ENCODE data around the gene ITGB6. TPM values are rescaled to one million over a fixed set of nuclear protein-coding genes. Genes with fewer than 3 reads are reported as not detected.
"Not testable (repeated sequence)": the region's sequence is repeated elsewhere in the genome, so short reads cannot be mapped to it uniquely, and the experiment has no call there.

ITGB6 gene
- total and polyA plus RNA-seq, 7 donors: 1.8 to 5.1 (median 2.5) TPM; not detected in 4

- Histone ChIP-seq H3K4me3 (no peak overlapping the region), H3K36me3 (no peaks in the 10 kb centered on the region), H3K4me1 (no peaks in the 10 kb centered on the region), H3K27me3 (no peaks in the 10 kb centered on the region), H3K27ac (no peak overlapping the region), H3K9me3 (no peaks in the 10 kb centered on the region)
- intact Hi-C loops (cut with DNase I): no loop called here
- no peak for DNase-seq
- TF ChIP-seq, protein P1, sequence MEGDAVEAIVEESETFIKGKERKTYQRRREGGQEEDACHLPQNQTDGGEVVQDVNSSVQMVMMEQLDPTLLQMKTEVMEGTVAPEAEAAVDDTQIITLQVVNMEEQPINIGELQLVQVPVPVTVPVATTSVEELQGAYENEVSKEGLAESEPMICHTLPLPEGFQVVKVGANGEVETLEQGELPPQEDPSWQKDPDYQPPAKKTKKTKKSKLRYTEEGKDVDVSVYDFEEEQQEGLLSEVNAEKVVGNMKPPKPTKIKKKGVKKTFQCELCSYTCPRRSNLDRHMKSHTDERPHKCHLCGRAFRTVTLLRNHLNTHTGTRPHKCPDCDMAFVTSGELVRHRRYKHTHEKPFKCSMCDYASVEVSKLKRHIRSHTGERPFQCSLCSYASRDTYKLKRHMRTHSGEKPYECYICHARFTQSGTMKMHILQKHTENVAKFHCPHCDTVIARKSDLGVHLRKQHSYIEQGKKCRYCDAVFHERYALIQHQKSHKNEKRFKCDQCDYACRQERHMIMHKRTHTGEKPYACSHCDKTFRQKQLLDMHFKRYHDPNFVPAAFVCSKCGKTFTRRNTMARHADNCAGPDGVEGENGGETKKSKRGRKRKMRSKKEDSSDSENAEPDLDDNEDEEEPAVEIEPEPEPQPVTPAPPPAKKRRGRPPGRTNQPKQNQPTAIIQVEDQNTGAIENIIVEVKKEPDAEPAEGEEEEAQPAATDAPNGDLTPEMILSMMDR (IDR thresholded peaks at IDR 0.05): no peak
- no peak for TF ChIP-seq POLR2A (IDR thresholded peaks at IDR 0.05)
- no peak for TF ChIP-seq EP300 (IDR thresholded peaks at IDR 0.05)
- TF ChIP-seq POLR2AphosphoS5 (IDR thresholded peaks at IDR 0.05): no peak
- WGBS, 2 donors: 79 to 83% methylated on average over 2 of the region's 2 CpGs
Observed at GRCh38 chr2:160156665-160157064, 43.4 kb downstream of the ITGB6 start.

GRCh38 chr2:160156100-160156499, 44.0 kb downstream of the ITGB6 start:
- Histone ChIP-seq H3K27me3 (no peaks in the 10 kb centered on the region), H3K36me3 (no peaks in the 10 kb centered on the region), H3K27ac (no peak overlapping the region), H3K9me3 (no peaks in the 10 kb centered on the region), H3K4me1 (no peaks in the 10 kb centered on the region), H3K4me3 (no peak overlapping the region)
- WGBS, 2 donors: 91 to 93% methylated on average over 4 of the region's 4 CpGs
- DNase-seq: no peak
- intact Hi-C loops (cut with DNase I): no loop called here
- TF ChIP-seq POLR2A (IDR thresholded peaks at IDR 0.05) (no peak), POLR2AphosphoS5 (IDR thresholded peaks at IDR 0.05) (no peak), EP300 (IDR thresholded peaks at IDR 0.05) (no peak)
- TF ChIP-seq, protein P1 (IDR thresholded peaks at IDR 0.05): no peak

DNA sequence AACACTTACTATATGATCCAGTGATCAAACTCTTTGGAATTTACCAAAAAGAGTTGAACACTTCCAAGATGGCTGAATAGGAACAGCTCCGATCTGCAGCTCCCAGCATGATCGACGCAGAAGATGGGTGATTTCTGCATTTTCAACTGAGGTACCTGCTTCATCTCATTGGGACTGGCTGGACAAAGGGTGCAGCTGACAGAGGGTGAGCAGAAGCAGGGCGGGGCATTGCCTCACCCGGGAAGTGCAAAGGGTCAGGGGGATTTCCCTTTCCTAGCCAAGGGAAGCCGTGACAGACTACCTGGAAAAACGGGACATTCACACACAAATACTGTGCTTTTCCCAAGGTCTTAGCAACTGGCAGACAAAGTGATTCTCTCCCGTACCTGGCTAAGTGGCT, 51.7 kb downstream of the ITGB6 start:
- H3K4me3 ChIP-seq; intact Hi-C loops (cut with DNase I); H3K36me3 ChIP-seq; H3K4me1 ChIP-seq; H3K27me3 ChIP-seq; H3K27ac ChIP-seq; H3K9me3 ChIP-seq; DNase-seq: not testable (repeated sequence)
- WGBS, 2 donors: 57 to 74% methylated on average over 8 of the region's 8 CpGs

GRCh38 chr2:160145471-160145870, 54.6 kb downstream of the ITGB6 start:
- no peaks in the 10 kb centered on the region for H3K36me3 ChIP-seq
- no peak overlapping the region for H3K27ac ChIP-seq
- WGBS, 2 donors: 69 to 86% methylated on average over 2 of the region's 2 CpGs
- H3K9me3 ChIP-seq: no peaks in the 10 kb centered on the region
- TF ChIP-seq, protein P1 (IDR thresholded peaks at IDR 0.05): no peak
- TF ChIP-seq POLR2AphosphoS5 (IDR thresholded peaks at IDR 0.05): no peak
- no peak for TF ChIP-seq EP300 (IDR thresholded peaks at IDR 0.05)
- TF ChIP-seq POLR2A (IDR thresholded peaks at IDR 0.05): no peak
- no peaks in the 10 kb centered on the region for H3K27me3 ChIP-seq
- no peaks in the 10 kb centered on the region for H3K4me1 ChIP-seq
- intact Hi-C loops (cut with DNase I): no loop called here
- H3K4me3 ChIP-seq: no peak overlapping the region
- DNase-seq: no peak

- Histone ChIP-seq H3K9me3 (no peaks in the 10 kb centered on the region), H3K36me3 (no peaks in the 10 kb centered on the region), H3K4me3 (no peak overlapping the region), H3K27ac (no peak overlapping the region), H3K4me1 (no peaks in the 10 kb centered on the region), H3K27me3 (no peaks in the 10 kb centered on the region)
- TF ChIP-seq POLR2A (IDR thresholded peaks at IDR 0.05) (no peak), EP300 (IDR thresholded peaks at IDR 0.05) (no peak), POLR2AphosphoS5 (IDR thresholded peaks at IDR 0.05) (no peak)
- TF ChIP-seq, protein P1 (IDR thresholded peaks at IDR 0.05): no peak
- intact Hi-C loops (cut with DNase I): no loop called here
- WGBS, 2 donors: 70 to 84% methylated on average over 9 of the region's 9 CpGs
- no peak for DNase-seq
Observed at GRCh38 chr2:160144280-160144990, 55.6 kb downstream of the ITGB6 start.

Measured in sigmoid colon (tissue), 7 donors.